BJ (cell line): ENCODE measurements around the gene POMT2. TPM values are rescaled to one million over a fixed set of nuclear protein-coding genes. Genes with fewer than 3 reads are reported as not detected.

Experiments
- CTCF ChIA-PET: fragments of 350-600 bp; formaldehyde crosslinking; extraction: SDS; loops from one replicate; lab custom pipeline; 2021; ENCODE audit warnings: antibody characterized with exemption, inconsistent platforms; lab: Yijun Ruan, JAX
- POLR2A ChIA-PET: fragments of 300-600 bp; sonication (Branson Sonifier 250); formaldehyde crosslinking; extraction: SDS; loops from one replicate; lab custom pipeline; 2021; ENCODE audit warnings: antibody characterized with exemption; lab: Charles Lee
- DNase-seq: peaks from one replicate; pipeline ENCODE4 v3.0.0-alpha.2; 2011; ENCODE audit warnings: low read depth
- H3K27me3 ChIP-seq: 2 replicates; pipeline ENCODE4 v1.6.0; 2011; ENCODE audit warnings: low read length; ENCODE audit not compliant: control insufficient read depth, insufficient read depth
- H3K36me3 ChIP-seq: 2 replicates; pipeline ENCODE4 v1.5.1; 2011; ENCODE audit warnings: low read length; ENCODE audit not compliant: control insufficient read depth, insufficient read depth
- H3K4me3 ChIP-seq: 2 replicates; pipeline ENCODE4 v1.5.1; 2011; ENCODE audit warnings: low read depth, mild to moderate bottlenecking, control low read depth, low read length
- CTCF ChIP-seq: IDR thresholded peaks from 2 replicates; pipeline ENCODE4 v1.5.1; 2011; ENCODE audit warnings: low read depth, mild to moderate bottlenecking, control low read depth, inconsistent platforms, low read length, moderate library complexity; ENCODE audit not compliant: insufficient read depth
- polyA plus RNA-seq: library from polyadenylated mRNA; depleted of rRNA; stranded (reverse); fragments of >200 nt; gene quantifications from 2 replicates; pipeline ENCODE4 v1.2.3, GENCODE V29; 2011

The POMT2 gene
- polyA plus RNA-seq, 1 experiment = 23.3 TPM

- ChIA-PET POLR2A (no interaction called here), CTCF (interaction anchor here (12.7 kb wide), 1 partner anchor 20 kb away, joined by 426 read pairs; the partner anchor contains the start of genes GSTZ1 and POMT2)
- no peak overlapping the region for H3K4me3 ChIP-seq
- no peak for DNase-seq
- H3K27me3 ChIP-seq = no peaks in the 10 kb centered on the region
- H3K36me3 ChIP-seq = peaks cover 6% of the 10 kb centered on the region
- TF ChIP-seq CTCF = no peak
Observed at GRCh38 chr14:77296906-77297305, 23.8 kb downstream of the POMT2 start.

GRCh38 chr14:77296155-77296554 is 24.5 kb downstream of the POMT2 start:
- H3K4me3 ChIP-seq = no peak overlapping the region
- no peaks in the 10 kb centered on the region for H3K27me3 ChIP-seq
- POLR2A ChIA-PET = no interaction called here
- TF ChIP-seq CTCF = no peak
- CTCF ChIA-PET = interaction anchor here (0.7 to 12.7 kb wide), 2 partner anchors 21 to 36 kb away, joined by 3 to 426 read pairs; partner anchors contain the start of genes GSTZ1 and POMT2
- peaks cover 6% of the 10 kb centered on the region for H3K36me3 ChIP-seq
- DNase-seq = no peak

- ChIA-PET POLR2A (no interaction called here), CTCF (interaction anchor here (1.3 to 5.2 kb wide), 4 partner anchors 10 to 138 kb away, joined by 3 to 37 read pairs (median 4); no protein-coding TSS in a partner anchor)
- DNase-seq = no peak
- Histone ChIP-seq H3K27me3 (no peaks in the 10 kb centered on the region), H3K36me3 (0 out of 2 replicates have a peak, but pooled peaks cover 6% of the 10 kb centered on the region), H3K4me3 (no peak overlapping the region)
- no peak for TF ChIP-seq CTCF
Observed at GRCh38 chr14:77290705-77291104, 30.0 kb downstream of the POMT2 start.

GRCh38 chr14:77286576-77286975 is 34.1 kb downstream of the POMT2 start:
- H3K36me3 ChIP-seq = peaks cover 10% of the 10 kb centered on the region; the same call in 1 of the 2 replicates
- TF ChIP-seq CTCF = no peak
- CTCF ChIA-PET = interaction anchor here (4.2 kb wide), 1 partner anchor 13 kb away, joined by 22 read pairs; no protein-coding TSS in a partner anchor

GRCh38 chr14:77284466-77284865 is 36.2 kb downstream of the POMT2 start:
- ChIA-PET POLR2A (no interaction called here), CTCF (interaction anchor here (1.1 to 4.2 kb wide), 3 partner anchors 15 to 31 kb away, joined by 3 to 22 read pairs (median 13); no protein-coding TSS in a partner anchor)
- no peak for TF ChIP-seq CTCF
- Histone ChIP-seq H3K36me3 (peaks cover 10% of the 10 kb centered on the region), H3K27me3 (no peaks in the 10 kb centered on the region), H3K4me3 (no peak overlapping the region)
- no peak for DNase-seq

More at GRCh38 chr14:77286576-77286975, 34.1 kb downstream of the POMT2 start:
- no peak overlapping the region for H3K4me3 ChIP-seq
- H3K27me3 ChIP-seq = no peaks in the 10 kb centered on the region
- no peak for DNase-seq
- POLR2A ChIA-PET = no interaction called here
